Choroid plexus epithelial cell (primary cell): ENCODE measurements around the gene PSMG3.

ENCODE experiments used
- DNase-seq: peaks from one replicate; pipeline ENCODE4 v3.0.0-alpha.2; 2010; ENCODE audit warnings: low read depth
- H3K4me3 ChIP-seq: 2 replicates; pipeline ENCODE4 v1.5.1; 2011; ENCODE audit warnings: low read depth, mild to moderate bottlenecking, control low read depth, low read length, moderate library complexity
- TF ChIP-seq, protein P1 (sequence below): conservative IDR thresholded peaks from 2 replicates; pipeline ENCODE4 v1.5.1; 2011; ENCODE audit warnings: low read depth, mild to moderate bottlenecking, control low read depth, inconsistent platforms, low read length, moderate library complexity

PSMG3 gene

GRCh38 chr7:1597791-1598190 lies 28.0 kb upstream of the PSMG3 start:
- TF ChIP-seq, protein P1, sequence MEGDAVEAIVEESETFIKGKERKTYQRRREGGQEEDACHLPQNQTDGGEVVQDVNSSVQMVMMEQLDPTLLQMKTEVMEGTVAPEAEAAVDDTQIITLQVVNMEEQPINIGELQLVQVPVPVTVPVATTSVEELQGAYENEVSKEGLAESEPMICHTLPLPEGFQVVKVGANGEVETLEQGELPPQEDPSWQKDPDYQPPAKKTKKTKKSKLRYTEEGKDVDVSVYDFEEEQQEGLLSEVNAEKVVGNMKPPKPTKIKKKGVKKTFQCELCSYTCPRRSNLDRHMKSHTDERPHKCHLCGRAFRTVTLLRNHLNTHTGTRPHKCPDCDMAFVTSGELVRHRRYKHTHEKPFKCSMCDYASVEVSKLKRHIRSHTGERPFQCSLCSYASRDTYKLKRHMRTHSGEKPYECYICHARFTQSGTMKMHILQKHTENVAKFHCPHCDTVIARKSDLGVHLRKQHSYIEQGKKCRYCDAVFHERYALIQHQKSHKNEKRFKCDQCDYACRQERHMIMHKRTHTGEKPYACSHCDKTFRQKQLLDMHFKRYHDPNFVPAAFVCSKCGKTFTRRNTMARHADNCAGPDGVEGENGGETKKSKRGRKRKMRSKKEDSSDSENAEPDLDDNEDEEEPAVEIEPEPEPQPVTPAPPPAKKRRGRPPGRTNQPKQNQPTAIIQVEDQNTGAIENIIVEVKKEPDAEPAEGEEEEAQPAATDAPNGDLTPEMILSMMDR: no peak
- no peak for DNase-seq
- H3K4me3 ChIP-seq: no peak overlapping the region

GRCh38 chr7:1597066-1597760 lies 27.4 kb upstream of the PSMG3 start:
- no peak for DNase-seq
- TF ChIP-seq, protein P1: no peak
- no peak overlapping the region for H3K4me3 ChIP-seq

- TF ChIP-seq, protein P1: no peak
- no peak overlapping the region for H3K4me3 ChIP-seq
- DNase-seq: no peak
Observed at GRCh38 chr7:1596181-1597043, 26.6 kb upstream of the PSMG3 start.

- TF ChIP-seq, protein P1: no peak
- H3K4me3 ChIP-seq: no peak overlapping the region
- no peak for DNase-seq
Observed at GRCh38 chr7:1595636-1596035, 25.8 kb upstream of the PSMG3 start.

- TF ChIP-seq, protein P1: no peak
- H3K4me3 ChIP-seq: no peak overlapping the region
- no peak for DNase-seq
Observed at GRCh38 chr7:1595027-1595426, 25.2 kb upstream of the PSMG3 start.

DNA sequence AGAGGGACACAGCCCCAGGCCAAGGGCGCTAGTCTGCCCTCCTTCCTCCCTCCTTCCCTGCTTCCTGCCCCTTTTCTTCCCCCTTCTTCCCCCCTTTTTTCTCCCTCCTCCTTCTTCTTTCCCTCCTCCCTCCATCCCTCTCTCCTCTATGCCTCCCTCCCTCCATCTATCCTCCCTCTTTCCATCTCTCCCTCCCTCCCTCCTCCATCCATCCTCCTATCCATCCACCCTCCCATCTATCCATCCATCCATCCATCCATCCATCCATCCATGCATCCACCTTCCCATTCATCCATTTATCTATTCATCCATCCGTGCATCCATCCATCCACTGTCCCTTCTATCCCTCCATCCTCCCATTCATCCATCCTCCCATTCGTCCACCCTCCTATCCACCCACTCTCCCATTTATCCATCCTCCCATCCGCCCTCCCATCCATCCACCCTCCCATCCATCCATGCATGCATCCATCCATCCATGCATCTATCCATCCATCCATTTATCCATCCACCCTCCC lies 24.1 kb upstream of the PSMG3 start:
- DNase-seq: no peak
- TF ChIP-seq, protein P1: no peak
- no peak overlapping the region for H3K4me3 ChIP-seq
